ENCODE measurements around the gene SIGLEC7.

Gene SIGLEC7

DNA sequence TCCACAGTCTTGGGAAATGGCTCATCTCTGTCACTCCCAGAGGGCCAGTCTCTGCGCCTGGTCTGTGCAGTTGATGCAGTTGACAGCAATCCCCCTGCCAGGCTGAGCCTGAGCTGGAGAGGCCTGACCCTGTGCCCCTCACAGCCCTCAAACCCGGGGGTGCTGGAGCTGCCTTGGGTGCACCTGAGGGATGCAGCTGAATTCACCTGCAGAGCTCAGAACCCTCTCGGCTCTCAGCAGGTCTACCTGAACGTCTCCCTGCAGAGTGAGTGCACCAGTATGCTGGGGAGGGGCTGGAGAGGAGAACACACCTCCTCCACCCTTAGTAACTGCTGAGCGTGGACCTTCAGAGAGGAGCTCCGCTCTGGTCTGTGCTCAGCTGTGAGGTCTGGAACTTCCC is 15.1 kb upstream of the SIGLEC7 start:
- TF ChIP-seq, protein P1, sequence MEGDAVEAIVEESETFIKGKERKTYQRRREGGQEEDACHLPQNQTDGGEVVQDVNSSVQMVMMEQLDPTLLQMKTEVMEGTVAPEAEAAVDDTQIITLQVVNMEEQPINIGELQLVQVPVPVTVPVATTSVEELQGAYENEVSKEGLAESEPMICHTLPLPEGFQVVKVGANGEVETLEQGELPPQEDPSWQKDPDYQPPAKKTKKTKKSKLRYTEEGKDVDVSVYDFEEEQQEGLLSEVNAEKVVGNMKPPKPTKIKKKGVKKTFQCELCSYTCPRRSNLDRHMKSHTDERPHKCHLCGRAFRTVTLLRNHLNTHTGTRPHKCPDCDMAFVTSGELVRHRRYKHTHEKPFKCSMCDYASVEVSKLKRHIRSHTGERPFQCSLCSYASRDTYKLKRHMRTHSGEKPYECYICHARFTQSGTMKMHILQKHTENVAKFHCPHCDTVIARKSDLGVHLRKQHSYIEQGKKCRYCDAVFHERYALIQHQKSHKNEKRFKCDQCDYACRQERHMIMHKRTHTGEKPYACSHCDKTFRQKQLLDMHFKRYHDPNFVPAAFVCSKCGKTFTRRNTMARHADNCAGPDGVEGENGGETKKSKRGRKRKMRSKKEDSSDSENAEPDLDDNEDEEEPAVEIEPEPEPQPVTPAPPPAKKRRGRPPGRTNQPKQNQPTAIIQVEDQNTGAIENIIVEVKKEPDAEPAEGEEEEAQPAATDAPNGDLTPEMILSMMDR (IDR thresholded peaks at IDR 0.05; ENCODE audit: control insufficient read depth, insufficient read depth, low read depth, low read length, missing control alignments): no peak
- H3K4me3 ChIP-seq (ENCODE audit: control insufficient read depth, low read depth, low read length): no peak overlapping the region
- no peak for DNase-seq (ENCODE audit: low read depth)

DNA sequence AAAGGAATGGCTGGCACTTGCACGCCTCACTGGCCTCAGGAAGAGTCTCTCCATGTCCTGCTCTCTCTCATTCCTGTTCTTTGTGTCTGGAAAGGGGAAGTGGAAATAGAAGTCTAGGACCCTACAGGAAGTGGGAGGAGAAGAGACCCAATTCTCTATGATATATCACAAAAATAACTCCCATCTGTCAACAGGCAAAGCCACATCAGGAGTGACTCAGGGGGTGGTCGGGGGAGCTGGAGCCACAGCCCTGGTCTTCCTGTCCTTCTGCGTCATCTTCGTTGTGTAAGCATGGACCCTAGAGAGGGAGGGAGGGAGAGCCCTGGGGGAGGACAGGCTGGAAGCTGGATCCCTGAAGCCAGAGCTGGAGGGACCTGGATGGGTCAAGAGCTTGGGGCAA is 14.3 kb upstream of the SIGLEC7 start:
- H3K4me3 ChIP-seq (ENCODE audit: control insufficient read depth, low read depth, low read length): no peak overlapping the region
- TF ChIP-seq, protein P1 (IDR thresholded peaks at IDR 0.05; ENCODE audit: control insufficient read depth, insufficient read depth, low read depth, low read length, missing control alignments): no peak
- no peak for DNase-seq (ENCODE audit: low read depth)

DNA sequence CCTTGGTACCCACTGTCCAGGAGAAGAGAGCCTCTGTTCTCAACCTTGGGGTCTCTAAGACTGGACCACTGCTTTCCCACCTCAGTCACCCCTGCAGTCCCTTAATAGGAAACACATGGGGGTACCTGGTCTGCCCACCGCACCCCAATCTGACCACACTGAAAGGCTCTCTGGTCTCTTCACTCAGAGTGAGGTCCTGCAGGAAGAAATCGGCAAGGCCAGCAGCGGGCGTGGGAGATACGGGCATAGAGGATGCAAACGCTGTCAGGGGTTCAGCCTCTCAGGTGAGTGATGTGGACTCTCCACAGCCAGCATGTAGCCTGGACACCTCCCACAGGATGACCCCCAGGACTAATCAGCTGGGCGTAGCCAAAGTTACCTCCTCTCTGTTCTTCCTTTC is 13.9 kb upstream of the SIGLEC7 start:
- no peak overlapping the region for H3K4me3 ChIP-seq (ENCODE audit: control insufficient read depth, low read depth, low read length)
- no peak for DNase-seq (ENCODE audit: low read depth)
- TF ChIP-seq, protein P1 (IDR thresholded peaks at IDR 0.05; ENCODE audit: control insufficient read depth, insufficient read depth, low read depth, low read length, missing control alignments): no peak

DNA sequence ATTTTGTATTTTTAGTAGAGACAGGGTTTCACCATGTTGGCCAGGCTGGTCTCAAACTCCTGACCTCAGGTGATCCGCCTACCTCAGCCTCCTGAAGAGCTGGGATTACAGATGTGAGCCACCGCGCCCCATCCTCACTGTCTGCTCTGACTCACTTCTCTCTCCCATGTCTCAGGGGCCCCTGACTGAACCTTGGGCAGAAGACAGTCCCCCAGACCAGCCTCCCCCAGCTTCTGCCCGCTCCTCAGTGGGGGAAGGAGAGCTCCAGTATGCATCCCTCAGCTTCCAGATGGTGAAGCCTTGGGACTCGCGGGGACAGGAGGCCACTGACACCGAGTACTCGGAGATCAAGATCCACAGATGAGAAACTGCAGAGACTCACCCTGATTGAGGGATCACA is 12.4 kb upstream of the SIGLEC7 start:
- no peak overlapping the region for H3K4me3 ChIP-seq (ENCODE audit: control insufficient read depth, low read depth, low read length)
- TF ChIP-seq, protein P1 (IDR thresholded peaks at IDR 0.05; ENCODE audit: control insufficient read depth, insufficient read depth, low read depth, low read length, missing control alignments): no peak
- DNase-seq (ENCODE audit: low read depth): no peak

DNA sequence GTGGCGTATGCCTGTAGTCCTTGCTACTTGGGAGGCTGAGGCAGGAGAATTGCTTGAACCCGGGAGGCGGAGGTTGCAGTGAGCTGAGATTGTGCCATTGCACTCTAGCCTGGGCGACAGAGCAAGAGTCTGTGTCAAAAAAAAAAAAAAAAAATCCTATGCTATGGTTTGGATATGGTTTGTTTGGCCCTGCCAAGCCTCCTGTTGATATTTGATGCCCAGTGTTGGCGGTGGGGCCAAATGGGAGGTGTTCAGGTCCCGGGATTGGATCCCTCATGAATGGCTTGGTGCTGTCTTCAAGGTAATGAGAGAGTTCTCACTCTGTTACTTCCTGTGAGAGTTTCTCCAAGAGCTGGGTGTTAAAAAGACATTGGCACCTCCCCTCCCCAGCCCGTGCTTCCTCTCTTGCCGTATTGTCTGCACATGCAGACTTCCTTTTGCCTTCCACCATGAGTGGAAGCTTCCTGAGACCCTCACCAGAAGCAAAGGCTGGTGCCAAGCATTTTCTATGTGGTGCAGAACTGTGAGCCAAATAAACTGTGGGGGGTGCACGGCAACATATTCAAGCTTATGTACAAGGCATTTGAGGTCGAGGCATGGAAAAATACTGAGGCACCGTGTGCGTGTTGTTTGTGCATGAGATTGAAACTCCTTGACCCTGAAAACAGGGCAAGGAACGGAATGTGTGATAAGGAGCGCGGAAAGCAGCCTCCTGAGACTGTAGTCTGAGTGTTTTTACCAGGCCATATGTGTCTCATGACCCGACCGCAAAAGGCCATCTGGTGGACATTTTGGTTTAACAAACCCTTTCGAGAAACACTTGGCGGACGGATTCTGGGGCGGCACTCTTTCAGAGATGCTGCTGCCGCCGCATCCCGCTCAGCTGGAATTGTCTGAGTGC is 10.1 kb upstream of the SIGLEC7 start:
- DNase-seq (ENCODE audit: low read depth): no peak
- TF ChIP-seq, protein P1 (IDR thresholded peaks at IDR 0.05; ENCODE audit: control insufficient read depth, insufficient read depth, low read depth, low read length, missing control alignments): no peak
- H3K4me3 ChIP-seq (ENCODE audit: control insufficient read depth, low read depth, low read length): no peak overlapping the region

DNA sequence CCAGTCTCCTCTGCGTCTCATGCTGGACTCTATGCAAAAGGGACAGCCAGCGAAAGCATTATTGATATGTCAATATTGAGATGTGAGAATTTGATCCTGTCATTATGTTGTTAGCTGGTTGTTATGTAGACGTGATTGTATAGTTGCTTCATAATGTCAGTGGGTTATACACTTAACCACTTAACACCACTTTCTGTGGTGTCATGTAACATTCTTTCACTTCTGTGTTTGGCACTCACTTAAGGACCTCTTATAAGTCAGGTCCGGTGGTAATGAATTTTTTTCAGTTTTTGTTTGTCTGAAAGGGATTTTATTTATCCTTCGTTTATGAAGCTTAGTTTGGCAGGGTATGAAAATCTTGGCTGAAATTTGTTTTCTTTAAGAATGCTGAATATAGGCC is 7.1 kb upstream of the SIGLEC7 start:
- no peak overlapping the region for H3K4me3 ChIP-seq (ENCODE audit: control insufficient read depth, low read depth, low read length)
- no peak for DNase-seq (ENCODE audit: low read depth)
- TF ChIP-seq, protein P1 (IDR thresholded peaks at IDR 0.05; ENCODE audit: control insufficient read depth, insufficient read depth, low read depth, low read length, missing control alignments): no peak
